ENCODE data around the gene PPP4R2.
"Not testable (repeated sequence)": the region's sequence is repeated elsewhere in the genome, so short reads cannot be mapped to it uniquely, and the experiment has no call there.

The PPP4R2 gene

GRCh38 chr3:73026760-73027113 lies 30.1 kb downstream of the PPP4R2 start:
- DNase-seq: no peak

- no peak for DNase-seq
These were observed 32.2 kb downstream of the PPP4R2 start for GRCh38 chr3:73028803-73029202.

- no peak for DNase-seq
These were observed 32.7 kb downstream of the PPP4R2 start for GRCh38 chr3:73029321-73029796.

GRCh38 chr3:73030073-73030597 lies 33.5 kb downstream of the PPP4R2 start:
- DNase-seq: no peak

- DNase-seq: no peak
These were observed 35.0 kb downstream of the PPP4R2 start for GRCh38 chr3:73031573-73032103.

- no peak for DNase-seq
These were observed 40.3 kb downstream of the PPP4R2 start for GRCh38 chr3:73036694-73037591.

- no peak for DNase-seq
These were observed 44.9 kb downstream of the PPP4R2 start for GRCh38 chr3:73041537-73041936.

- DNase-seq: no peak
These were observed 46.8 kb downstream of the PPP4R2 start for GRCh38 chr3:73043414-73043813.

GRCh38 chr3:73045391-73045790 lies 48.8 kb downstream of the PPP4R2 start:
- DNase-seq: no peak

- no peak for DNase-seq
These were observed 49.6 kb downstream of the PPP4R2 start for GRCh38 chr3:73046195-73046594.

GRCh38 chr3:73049319-73049718 lies 52.7 kb downstream of the PPP4R2 start:
- no peak for DNase-seq

- DNase-seq: peak; percentile 30
These were observed 56.2 kb downstream of the PPP4R2 start for GRCh38 chr3:73052857-73053256.

GRCh38 chr3:73055583-73055982 lies 59.0 kb downstream of the PPP4R2 start:
- no peak for DNase-seq

- peak; percentile 32 for DNase-seq
These were observed 59.6 kb downstream of the PPP4R2 start for GRCh38 chr3:73056014-73056844.

- no peak for DNase-seq
These were observed 60.2 kb downstream of the PPP4R2 start for GRCh38 chr3:73056845-73057150.

- DNase-seq: no peak
These were observed 63.7 kb downstream of the PPP4R2 start for GRCh38 chr3:73060302-73060723.

GRCh38 chr3:73061416-73061815 lies 64.8 kb downstream of the PPP4R2 start, which contains the start of gene EBLN2:
Gene EBLN2, plus strand, starts transcription at chr3:73061659. Its CDS starts 423 bp downstream, at chr3:73062082.
- no peak for DNase-seq

GRCh38 chr3:73066243-73066642 lies 69.6 kb downstream of the PPP4R2 start:
- not testable (repeated sequence) for DNase-seq

- DNase-seq: no peak
These were observed 71.8 kb downstream of the PPP4R2 start for GRCh38 chr3:73068419-73068818.

GRCh38 chr3:73069187-73069586 lies 72.6 kb downstream of the PPP4R2 start:
- no peak for DNase-seq

- DNase-seq: no peak
These were observed 73.3 kb downstream of the PPP4R2 start for GRCh38 chr3:73069775-73070444.

- DNase-seq: no peak
These were observed 74.3 kb downstream of the PPP4R2 start for GRCh38 chr3:73070675-73071575.
